ENCODE results near the gene POLR2E. TPM values are rescaled to one million over a fixed set of nuclear protein-coding genes. Genes with fewer than 3 reads are reported as not detected.

The POLR2E gene
- total RNA-seq, 2 experiments from 2014 or later: 176 to 177 TPM

GRCh38 chr19:1098177-1099051, 3.2 kb upstream of the POLR2E start:
- no peak for DNase-seq
- ChIA-PET CTCF (interaction anchor here (1.1 to 1.4 kb wide), 2 partner anchors 32 to 33 kb away, joined by 4 read pairs; partner anchors contain the start of gene ARHGAP45), POLR2A (interaction anchor here (0.8 to 1.4 kb wide), 2 partner anchors 10 to 32 kb away, joined by 3 to 6 read pairs; partner anchors contain the start of gene ARHGAP45)
- Mint-ChIP-seq H3K27me3 (ENCODE audit: low read depth) (no peaks in the 10 kb centered on the region), H3K27ac (peak overlapping the region; percentile 66), H3K9me3 (ENCODE audit: insufficient read depth) (no peaks in the 10 kb centered on the region), H3K4me1 (ENCODE audit: low read depth) (peaks cover 63% of the 10 kb centered on the region), H3K36me3 (ENCODE audit: low read depth) (peaks cover 9% of the 10 kb centered on the region), H3K4me3 (no peak overlapping the region)
- ATAC-seq: no peak

- no peak for DNase-seq
- no peak overlapping the region for H3K4me3 Mint-ChIP-seq
- no peaks in the 10 kb centered on the region for H3K9me3 Mint-ChIP-seq (ENCODE audit: insufficient read depth)
- peaks cover 64% of the 10 kb centered on the region for H3K4me1 Mint-ChIP-seq (ENCODE audit: low read depth)
- no peak for ATAC-seq
- H3K27ac Mint-ChIP-seq: peak overlapping the region; percentile 66
- ChIA-PET CTCF (interaction anchor here (1.1 to 1.4 kb wide), 2 partner anchors 31 to 32 kb away, joined by 4 read pairs; partner anchors contain the start of gene ARHGAP45), POLR2A (interaction anchor here (0.8 kb wide), 1 partner anchor 31 kb away, joined by 3 read pairs; the partner anchor contains the start of gene ARHGAP45)
- H3K36me3 Mint-ChIP-seq (ENCODE audit: low read depth): peaks cover 15% of the 10 kb centered on the region
- H3K27me3 Mint-ChIP-seq (ENCODE audit: low read depth): no peaks in the 10 kb centered on the region
Observed at GRCh38 chr19:1097810-1098176, 2.6 kb upstream of the POLR2E start.

DNA sequence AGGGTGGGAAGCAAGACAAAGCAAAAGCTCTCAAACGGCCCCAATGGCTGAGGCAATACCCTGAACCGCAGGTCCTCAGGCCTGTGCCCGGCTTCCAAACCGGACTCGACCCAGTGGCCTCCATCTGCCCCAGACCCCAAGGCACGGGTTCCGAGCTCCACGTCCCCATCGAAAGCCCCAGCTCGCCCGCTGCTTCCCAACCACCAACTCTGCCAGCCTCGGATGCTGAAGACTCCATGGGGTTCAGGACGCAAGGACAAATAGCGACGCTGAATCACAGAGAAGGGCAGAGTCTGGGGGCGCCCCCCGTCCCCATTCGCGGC, 559 bp downstream of the POLR2E start:
- H3K4me3 Mint-ChIP-seq: peak overlapping the region; percentile 93
- ChIA-PET POLR2A (interaction anchor here (0.8 to 2.2 kb wide), 7 partner anchors 8 to 68 kb away, joined by 3 to 10 read pairs (median 3); partner anchors contain the start of genes ARHGAP45, CNN2 and GPX4), CTCF (interaction anchor here (1.0 to 1.1 kb wide), 2 partner anchors 98 to 231 kb away, joined by 3 to 4 read pairs; no protein-coding TSS in a partner anchor)
- H3K27me3 Mint-ChIP-seq (ENCODE audit: low read depth): no peaks in the 10 kb centered on the region
- DNase-seq (no peak), ATAC-seq (no peak)
- no peaks in the 10 kb centered on the region for H3K9me3 Mint-ChIP-seq (ENCODE audit: insufficient read depth)
- peaks cover 60% of the 10 kb centered on the region for H3K4me1 Mint-ChIP-seq (ENCODE audit: low read depth)
- peaks cover 21% of the 10 kb centered on the region for H3K36me3 Mint-ChIP-seq (ENCODE audit: low read depth)
- peak overlapping the region; percentile 86 for H3K27ac Mint-ChIP-seq

DNA sequence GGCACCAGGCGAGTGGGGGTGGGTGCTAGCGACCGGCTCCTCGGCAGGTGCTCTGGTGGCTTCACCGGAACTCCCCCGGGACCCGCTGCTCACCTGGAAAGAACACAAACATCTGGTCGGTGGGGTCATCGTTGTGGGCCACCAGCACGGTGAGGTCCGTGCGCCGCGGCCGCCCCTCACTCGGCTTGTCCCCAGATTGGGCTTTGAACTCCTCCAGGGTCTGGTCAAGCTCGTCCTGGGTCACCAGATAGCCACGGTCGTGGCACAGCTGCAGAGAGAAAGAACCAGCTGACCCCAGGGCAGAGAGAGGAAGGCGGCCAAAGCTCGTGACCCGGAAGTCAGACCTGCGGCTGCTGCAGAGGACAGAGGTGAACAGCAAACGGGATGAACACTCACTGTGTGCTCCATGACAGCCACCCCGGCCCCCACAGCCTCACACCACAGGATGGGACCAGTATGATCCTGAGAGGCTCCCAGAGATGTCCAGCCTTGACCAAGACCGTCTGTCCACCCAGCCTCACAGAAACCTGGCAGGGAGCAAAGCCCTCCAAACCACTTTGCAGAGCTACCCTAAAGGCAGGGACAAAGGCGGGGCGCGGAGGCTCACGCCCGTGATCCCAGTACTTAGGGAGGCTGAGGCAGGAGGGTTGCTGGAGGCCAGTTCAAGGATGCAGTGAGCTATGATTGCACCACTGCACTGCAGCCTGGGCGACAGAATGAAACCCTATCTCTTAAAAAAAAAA, 1.2 kb downstream of the POLR2E start:
- H3K4me3 Mint-ChIP-seq: peak overlapping the region; percentile 93
- DNase-seq (no peak), ATAC-seq (no peak)
- no peaks in the 10 kb centered on the region for H3K9me3 Mint-ChIP-seq (ENCODE audit: insufficient read depth)
- ChIA-PET POLR2A (interaction anchor here (0.8 to 2.2 kb wide), 8 partner anchors 9 to 67 kb away, joined by 3 to 10 read pairs (median 3); partner anchors contain the start of genes ARHGAP45, CNN2 and GPX4), CTCF (interaction anchor here (1.0 to 1.7 kb wide), 4 partner anchors 99 to 230 kb away, joined by 3 to 4 read pairs (median 3); no protein-coding TSS in a partner anchor)
- H3K27ac Mint-ChIP-seq: peak overlapping the region; percentile 86
- H3K4me1 Mint-ChIP-seq (ENCODE audit: low read depth): peaks cover 62% of the 10 kb centered on the region
- H3K36me3 Mint-ChIP-seq (ENCODE audit: low read depth): peaks cover 21% of the 10 kb centered on the region
- no peaks in the 10 kb centered on the region for H3K27me3 Mint-ChIP-seq (ENCODE audit: low read depth)

GRCh38 chr19:1093330-1093729, 1.8 kb downstream of the POLR2E start:
- ATAC-seq (no peak), DNase-seq (no peak)
- peaks cover 25% of the 10 kb centered on the region for H3K36me3 Mint-ChIP-seq (ENCODE audit: low read depth)
- H3K27ac Mint-ChIP-seq: peak overlapping the region; percentile 57
- H3K4me1 Mint-ChIP-seq (ENCODE audit: low read depth): peaks cover 63% of the 10 kb centered on the region
- H3K27me3 Mint-ChIP-seq (ENCODE audit: low read depth): no peaks in the 10 kb centered on the region
- ChIA-PET POLR2A (interaction anchor here (1.1 to 2.2 kb wide), 4 partner anchors 9 to 16 kb away, joined by 3 to 10 read pairs (median 3); no protein-coding TSS in a partner anchor), CTCF (interaction anchor here (1.0 to 1.7 kb wide), 3 partner anchors 99 to 151 kb away, joined by 3 to 4 read pairs (median 3); no protein-coding TSS in a partner anchor)
- H3K9me3 Mint-ChIP-seq (ENCODE audit: insufficient read depth): no peaks in the 10 kb centered on the region
- peak overlapping the region; percentile 93 for H3K4me3 Mint-ChIP-seq

- H3K27me3 Mint-ChIP-seq (ENCODE audit: low read depth): no peaks in the 10 kb centered on the region
- CTCF ChIA-PET: interaction anchor here (1.2 to 4.3 kb wide), 2 partner anchors 9 to 15 kb away, joined by 4 to 25 read pairs; no protein-coding TSS in a partner anchor
- no peaks in the 10 kb centered on the region for H3K9me3 Mint-ChIP-seq (ENCODE audit: insufficient read depth)
- H3K36me3 Mint-ChIP-seq (ENCODE audit: low read depth): peaks cover 32% of the 10 kb centered on the region
- H3K4me3 Mint-ChIP-seq: no peak overlapping the region
- no peak overlapping the region for H3K27ac Mint-ChIP-seq
- DNase-seq (no peak), ATAC-seq (no peak)
- H3K4me1 Mint-ChIP-seq (ENCODE audit: low read depth): peaks cover 72% of the 10 kb centered on the region
- POLR2A ChIA-PET: interaction anchor here (0.6 to 7.4 kb wide), 6 partner anchors 10 to 64 kb away, joined by 3 to 103 read pairs (median 5); partner anchors contain the start of genes ABCA7 and ARHGAP45
Observed at GRCh38 chr19:1091544-1092175, 3.5 kb downstream of the POLR2E start.

- ChIA-PET CTCF (interaction anchor here (0.7 to 4.3 kb wide), 5 partner anchors 9 to 175 kb away, joined by 3 to 25 read pairs (median 4); partner anchors contain the start of gene ARHGAP45), POLR2A (interaction anchor here (0.6 to 7.4 kb wide), 9 partner anchors 8 to 178 kb away, joined by 3 to 103 read pairs (median 5); partner anchors contain the start of genes ABCA7, ARHGAP45 and CIRBP)
- Mint-ChIP-seq H3K27me3 (ENCODE audit: low read depth) (no peaks in the 10 kb centered on the region), H3K36me3 (ENCODE audit: low read depth) (peaks cover 37% of the 10 kb centered on the region), H3K4me1 (ENCODE audit: low read depth) (peaks cover 71% of the 10 kb centered on the region), H3K27ac (peak overlapping the region; percentile 76), H3K9me3 (ENCODE audit: insufficient read depth) (no peaks in the 10 kb centered on the region), H3K4me3 (peak overlapping the region; percentile 45)
- DNase-seq (peak; percentile 67), ATAC-seq (no peak)
Observed at GRCh38 chr19:1090731-1091543, 4.2 kb downstream of the POLR2E start.

GRCh38 chr19:1089891-1090290, 5.3 kb downstream of the POLR2E start:
- Mint-ChIP-seq H3K27me3 (ENCODE audit: low read depth) (no peaks in the 10 kb centered on the region), H3K27ac (peak overlapping the region; percentile 83), H3K4me3 (no peak overlapping the region), H3K9me3 (ENCODE audit: insufficient read depth) (no peaks in the 10 kb centered on the region), H3K36me3 (ENCODE audit: low read depth) (peaks cover 44% of the 10 kb centered on the region), H3K4me1 (ENCODE audit: low read depth) (peaks cover 73% of the 10 kb centered on the region)
- POLR2A ChIA-PET: interaction anchor here (0.8 to 7.4 kb wide), 9 partner anchors 7 to 179 kb away, joined by 3 to 103 read pairs (median 6); partner anchors contain the start of genes ARHGAP45 and CIRBP
- ATAC-seq: peak; percentile 35
- peak; percentile 82 for DNase-seq
- CTCF ChIA-PET: interaction anchor here (0.9 to 4.3 kb wide), 4 partner anchors 14 to 70 kb away, joined by 3 to 25 read pairs (median 8); partner anchors contain the start of gene ARHGAP45

- H3K27ac Mint-ChIP-seq: peak overlapping the region; percentile 83
- no peaks in the 10 kb centered on the region for H3K9me3 Mint-ChIP-seq (ENCODE audit: insufficient read depth)
- no peak overlapping the region for H3K4me3 Mint-ChIP-seq
- peaks cover 77% of the 10 kb centered on the region for H3K4me1 Mint-ChIP-seq (ENCODE audit: low read depth)
- peaks cover 50% of the 10 kb centered on the region for H3K36me3 Mint-ChIP-seq (ENCODE audit: low read depth)
- DNase-seq (no peak), ATAC-seq (no peak)
- ChIA-PET CTCF (interaction anchor here (0.6 to 4.3 kb wide), 7 partner anchors 13 to 122 kb away, joined by 3 to 25 read pairs (median 3); partner anchors contain the start of gene ARHGAP45), POLR2A (interaction anchor here (0.8 to 7.4 kb wide), 11 partner anchors 10 to 180 kb away, joined by 3 to 103 read pairs (median 6); partner anchors contain the start of genes ABCA7, ARHGAP45 and CIRBP)
- no peaks in the 10 kb centered on the region for H3K27me3 Mint-ChIP-seq (ENCODE audit: low read depth)
Observed at GRCh38 chr19:1089126-1089771, 5.9 kb downstream of the POLR2E start.

All from activated CD8-positive, alpha-beta T cell treated with anti-CD3 and anti-CD28 coated beads, Interleukin-2, amount 10 ng/mL, durations not matched to agents 7 days and 5 days (primary cell).